ENCODE data around the gene DTWD1.
A peak's percentile ranks its signal among the peaks of the same experiment; 100 is the strongest.

Gene DTWD1

GRCh38 chr15:49622561-49622960 lies 1.7 kb downstream of the DTWD1 start:
- peaks cover 18 to 22% of the 10 kb centered on the region in 2 donors for H3K4me1 Mint-ChIP-seq
- no peaks in the 10 kb centered on the region for H3K27me3 Mint-ChIP-seq
- no peak overlapping the region for H3K4me3 Mint-ChIP-seq
- DNase-seq: no peak
- no peak overlapping the region for H3K27ac Mint-ChIP-seq
- peaks cover 3% of the 10 kb centered on the region in 2 donors for H3K9me3 Mint-ChIP-seq
- no peak for ATAC-seq (replicated peaks)
- peaks cover 8 to 13% of the 10 kb centered on the region in 2 donors for H3K36me3 Mint-ChIP-seq

- H3K27ac Mint-ChIP-seq: no peak overlapping the region
- peaks cover 3% of the 10 kb centered on the region in 2 donors for H3K9me3 Mint-ChIP-seq
- no peak for DNase-seq
- H3K4me3 Mint-ChIP-seq: no peak overlapping the region
- H3K36me3 Mint-ChIP-seq: peaks cover 11 to 17% of the 10 kb centered on the region in 2 donors
- ATAC-seq (replicated peaks): no peak
- peaks cover 18 to 22% of the 10 kb centered on the region in 2 donors for H3K4me1 Mint-ChIP-seq
- no peaks in the 10 kb centered on the region for H3K27me3 Mint-ChIP-seq
These were observed 3.2 kb downstream of the DTWD1 start for GRCh38 chr15:49624056-49624455.

GRCh38 chr15:49625460-49626036 lies 4.7 kb downstream of the DTWD1 start:
- peaks cover 16% of the 10 kb centered on the region in 2 donors for H3K4me1 Mint-ChIP-seq
- ATAC-seq (replicated peaks) (no peak), DNase-seq (no peak)
- H3K9me3 Mint-ChIP-seq: peaks cover 3% of the 10 kb centered on the region in 2 donors
- no peaks in the 10 kb centered on the region for H3K27me3 Mint-ChIP-seq
- H3K27ac Mint-ChIP-seq: no peak overlapping the region
- no peak overlapping the region for H3K4me3 Mint-ChIP-seq
- H3K36me3 Mint-ChIP-seq: peaks cover 11 to 27% of the 10 kb centered on the region in 2 donors

- no peak for ATAC-seq (replicated peaks)
- H3K4me1 Mint-ChIP-seq: peaks cover 6 to 7% of the 10 kb centered on the region in 2 donors
- H3K9me3 Mint-ChIP-seq: peaks cover 3% of the 10 kb centered on the region in 2 donors
- peaks cover 12 to 27% of the 10 kb centered on the region in 2 donors for H3K36me3 Mint-ChIP-seq
- no peak for DNase-seq
- no peak overlapping the region for H3K27ac Mint-ChIP-seq
- H3K4me3 Mint-ChIP-seq: no peak overlapping the region
- H3K27me3 Mint-ChIP-seq: no peaks in the 10 kb centered on the region
These were observed 6.6 kb downstream of the DTWD1 start for GRCh38 chr15:49627407-49627877.

- ATAC-seq (replicated peaks) (no peak), DNase-seq (no peak)
- Mint-ChIP-seq H3K4me3 (no peak overlapping the region), H3K27ac (no peak overlapping the region), H3K27me3 (no peaks in the 10 kb centered on the region), H3K4me1 (peaks cover 3 to 4% of the 10 kb centered on the region in 2 donors), H3K9me3 (peaks cover 3% of the 10 kb centered on the region in 2 donors), H3K36me3 (peaks cover 13 to 26% of the 10 kb centered on the region in 2 donors)
These were observed 7.5 kb downstream of the DTWD1 start for GRCh38 chr15:49628379-49628778.

GRCh38 chr15:49637857-49638256 lies 17.0 kb downstream of the DTWD1 start:
- Mint-ChIP-seq H3K9me3 (no peaks in the 10 kb centered on the region), H3K4me3 (no peak overlapping the region), H3K27ac (no peak overlapping the region), H3K4me1 (no peaks in the 10 kb centered on the region), H3K27me3 (no peaks in the 10 kb centered on the region), H3K36me3 (peaks cover 11 to 27% of the 10 kb centered on the region in 2 donors)
- DNase-seq (no peak), ATAC-seq (replicated peaks) (no peak)

GRCh38 chr15:49644364-49644794 lies 23.5 kb downstream of the DTWD1 start:
- no peak for ATAC-seq (replicated peaks)
- no peak for DNase-seq
- H3K4me3 Mint-ChIP-seq: no peak overlapping the region
- H3K4me1 Mint-ChIP-seq: peaks cover 0 to 3% of the 10 kb centered on the region in 2 donors
- no peaks in the 10 kb centered on the region for H3K9me3 Mint-ChIP-seq
- H3K27me3 Mint-ChIP-seq: no peaks in the 10 kb centered on the region
- no peak overlapping the region for H3K27ac Mint-ChIP-seq
- peaks cover 9 to 17% of the 10 kb centered on the region in 2 donors for H3K36me3 Mint-ChIP-seq

GRCh38 chr15:49645277-49645676 lies 24.4 kb downstream of the DTWD1 start:
- DNase-seq (no peak), ATAC-seq (replicated peaks) (no peak)
- Mint-ChIP-seq H3K27me3 (no peaks in the 10 kb centered on the region), H3K4me1 (peaks cover 0 to 3% of the 10 kb centered on the region in 2 donors), H3K36me3 (peaks cover 9 to 17% of the 10 kb centered on the region in 2 donors), H3K4me3 (no peak overlapping the region), H3K9me3 (no peaks in the 10 kb centered on the region), H3K27ac (no peak overlapping the region)

- Mint-ChIP-seq H3K27ac (peak overlapping the region; percentile 37), H3K27me3 (no peaks in the 10 kb centered on the region), H3K9me3 (no peaks in the 10 kb centered on the region), H3K4me3 (no peak overlapping the region), H3K36me3 (peaks cover 9 to 17% of the 10 kb centered on the region in 2 donors), H3K4me1 (peaks cover 0 to 3% of the 10 kb centered on the region in 2 donors)
- no peak for ATAC-seq (replicated peaks)
- DNase-seq: no peak
These were observed 25.1 kb downstream of the DTWD1 start for GRCh38 chr15:49645941-49646340.

- H3K9me3 Mint-ChIP-seq: no peaks in the 10 kb centered on the region
- H3K27me3 Mint-ChIP-seq: no peaks in the 10 kb centered on the region
- H3K4me1 Mint-ChIP-seq: peaks cover 0 to 3% of the 10 kb centered on the region in 2 donors
- no peak overlapping the region for H3K4me3 Mint-ChIP-seq
- H3K27ac Mint-ChIP-seq: no peak overlapping the region
- ATAC-seq (replicated peaks) (no peak), DNase-seq (no peak)
- peaks cover 5 to 13% of the 10 kb centered on the region in 2 donors for H3K36me3 Mint-ChIP-seq
These were observed 26.0 kb downstream of the DTWD1 start for GRCh38 chr15:49646891-49647290.

- no peak for ATAC-seq (replicated peaks)
- DNase-seq: no peak
- no peak overlapping the region for H3K27ac Mint-ChIP-seq
- H3K9me3 Mint-ChIP-seq: peaks cover 11 to 14% of the 10 kb centered on the region in 2 donors
- H3K36me3 Mint-ChIP-seq: peaks cover 4 to 5% of the 10 kb centered on the region in 2 donors
- H3K4me1 Mint-ChIP-seq: peaks cover 0 to 3% of the 10 kb centered on the region in 2 donors
- H3K27me3 Mint-ChIP-seq: peaks cover 0 to 5% of the 10 kb centered on the region in 2 donors
- H3K4me3 Mint-ChIP-seq: no peak overlapping the region
These were observed 29.1 kb downstream of the DTWD1 start for GRCh38 chr15:49649987-49650386.

GRCh38 chr15:49650676-49651075 lies 29.8 kb downstream of the DTWD1 start:
- DNase-seq: no peak
- peaks cover 11 to 14% of the 10 kb centered on the region in 2 donors for H3K9me3 Mint-ChIP-seq
- no peak overlapping the region for H3K27ac Mint-ChIP-seq

GRCh38 chr15:49652922-49653321 lies 32.1 kb downstream of the DTWD1 start:
- H3K27ac Mint-ChIP-seq: no peak overlapping the region
- H3K4me1 Mint-ChIP-seq: no peaks in the 10 kb centered on the region
- H3K27me3 Mint-ChIP-seq: peaks cover 5% of the 10 kb centered on the region in 2 donors
- no peak overlapping the region for H3K4me3 Mint-ChIP-seq
- ATAC-seq (replicated peaks) (no peak), DNase-seq (no peak)
- H3K36me3 Mint-ChIP-seq: peaks cover 0 to 5% of the 10 kb centered on the region in 2 donors
- H3K9me3 Mint-ChIP-seq: peaks cover 12 to 14% of the 10 kb centered on the region in 2 donors

More at GRCh38 chr15:49650676-49651075, 29.8 kb downstream of the DTWD1 start:
- no peak for ATAC-seq (replicated peaks)
- Mint-ChIP-seq H3K4me1 (peaks cover 0 to 3% of the 10 kb centered on the region in 2 donors), H3K36me3 (peaks cover 4 to 5% of the 10 kb centered on the region in 2 donors), H3K27me3 (peaks cover 0 to 5% of the 10 kb centered on the region in 2 donors), H3K4me3 (no peak overlapping the region)

GRCh38 chr15:49656734-49657133 lies 35.9 kb downstream of the DTWD1 start:
- H3K9me3 Mint-ChIP-seq: peaks cover 14 to 16% of the 10 kb centered on the region in 2 donors
- DNase-seq: no peak

GRCh38 chr15:49664716-49665115 lies 43.9 kb downstream of the DTWD1 start:
- H3K4me3 Mint-ChIP-seq: no peak overlapping the region
- H3K27me3 Mint-ChIP-seq: peaks cover 0 to 18% of the 10 kb centered on the region in 2 donors
- no peaks in the 10 kb centered on the region for H3K9me3 Mint-ChIP-seq
- ATAC-seq (replicated peaks) (no peak), DNase-seq (no peak)
- H3K4me1 Mint-ChIP-seq: no peaks in the 10 kb centered on the region
- no peak overlapping the region for H3K27ac Mint-ChIP-seq
- no peaks in the 10 kb centered on the region for H3K36me3 Mint-ChIP-seq

More at GRCh38 chr15:49656734-49657133, 35.9 kb downstream of the DTWD1 start:
- Mint-ChIP-seq H3K4me3 (no peak overlapping the region), H3K4me1 (no peaks in the 10 kb centered on the region), H3K27me3 (peaks cover 9 to 11% of the 10 kb centered on the region in 2 donors), H3K36me3 (peaks cover 0 to 5% of the 10 kb centered on the region in 2 donors), H3K27ac (no peak overlapping the region)
- ATAC-seq (replicated peaks): no peak

All from stimulated activated naive B cell treated with anti-CD40 and anti-IgM and Interleukin-4, amounts not matched to agents 10 μg/mL and 1 μg/mL and 100 μg/mL, for 72 hours (primary cell).